GM19455 (cell line): ENCODE data around the gene OR56A4.
"Not testable (repeated sequence)": the region's sequence is repeated elsewhere in the genome, so short reads cannot be mapped to it uniquely, and the experiment has no call there.

ENCODE experiments used
- ATAC-seq: cut with Tn5 transposase; IDR thresholded peaks from one replicate; pipeline ENCODE4 v1.9.1; 2021; ENCODE audit not compliant: unreplicated experiment

The OR56A4 gene

GRCh38 chr11:5966958-5967357 lies 39.8 kb downstream of the OR56A4 start:
- ATAC-seq, result no peak

- not testable (repeated sequence) for ATAC-seq
Measured at GRCh38 chr11:5960704-5961320, 45.9 kb downstream of the OR56A4 start.

- no peak for ATAC-seq
Measured at GRCh38 chr11:5955586-5955985, 51.2 kb downstream of the OR56A4 start.
